Endothelial cell of umbilical vein (primary cell): ENCODE data around the gene TEX264. TPM values are rescaled to one million over a fixed set of nuclear protein-coding genes. Genes with fewer than 3 reads are reported as not detected.

Experiments used
- BruUV-seq: library from RNA; stranded (reverse); fragments of 400-500 nt; replicated peaks from 2 replicates; lab custom pipeline; 2021; lab: Mats Ljungman, UMichigan
- CTCF ChIA-PET: fragments of 300-600, 350-600 bp; sonication (Branson Sonifier 250); formaldehyde crosslinking; loops from one replicate; lab custom pipeline; 2021; ENCODE audit warnings: antibody characterized with exemption, inconsistent platforms; lab: Charles Lee
- POLR2A ChIA-PET: fragments of 300-600, 350-600 bp; sonication (Branson Sonifier 250); formaldehyde crosslinking; loops from one replicate; lab custom pipeline; 2021; ENCODE audit warnings: antibody characterized with exemption, inconsistent platforms; lab: Charles Lee
- DNase-seq: peaks from one replicate; pipeline ENCODE4 v3.0.0-alpha.2; 2011; ENCODE audit warnings: low read depth, low spot score
- FAIRE-seq: peaks from 2 replicates; lab custom pipeline; 2011; peaks lifted over from hg19 to GRCh38; lab: Jason Lieb, UNC
- H2AFZ ChIP-seq: 2 replicates; pipeline ENCODE4 v1.6.0; 2012; ENCODE audit warnings: low read depth, low read length, control low read depth, inconsistent platforms
- H3K27ac ChIP-seq: 2 replicates; pipeline ENCODE4 v1.5.1; 2011; ENCODE audit warnings: low read depth, mild to moderate bottlenecking, control low read depth, low read length, moderate library complexity; ENCODE audit not compliant: insufficient read depth
- H3K27me3 ChIP-seq, 2 experiments: 2 replicates each; pipeline versions ENCODE4 v1.6.0 to v1.6.1; 2011; ENCODE audit warnings: low read length in 2 of 2, mixed read lengths in 1 of 2; ENCODE audit not compliant: control insufficient read depth in 2 of 2, insufficient read depth in 2 of 2
- H3K36me3 ChIP-seq, 2 experiments: 2 replicates in 1 of 2; 3 replicates in 1 of 2; pipeline ENCODE4 v1.5.1; 2011; ENCODE audit warnings: low read length in 2 of 2, mild to moderate bottlenecking in 1 of 2, moderate library complexity in 1 of 2; ENCODE audit not compliant: control insufficient read depth in 2 of 2, insufficient read depth in 2 of 2; ENCODE audit errors: extremely low read depth in 1 of 2
- H3K4me1 ChIP-seq: 3 replicates; pipeline ENCODE4 v1.5.1; 2011; ENCODE audit warnings: mild to moderate bottlenecking, low read length; ENCODE audit not compliant: control insufficient read depth, insufficient read depth; ENCODE audit errors: extremely low read depth
- H3K4me2 ChIP-seq: 2 replicates; pipeline ENCODE4 v1.6.1; 2011; ENCODE audit warnings: low read length, control low read depth, mixed read lengths; ENCODE audit not compliant: insufficient read depth
- H3K4me3 ChIP-seq, 3 experiments: fragments of 200-600 bp in 1 of 3; sonication (generic), shearing (Covaris generic) in 1 of 3; replicated peaks in 1 of 3; 2 replicates each; pipeline ENCODE4 v1.5.1; 2011 to 2016; ENCODE audit warnings: control low read depth in 3 of 3, low read length in 3 of 3, mild to moderate bottlenecking in 2 of 3, inconsistent platforms in 1 of 3, low read depth in 1 of 3, moderate library complexity in 1 of 3; ENCODE audit not compliant: insufficient read depth in 1 of 3
- H3K79me2 ChIP-seq: 2 replicates; pipeline ENCODE4 v1.6.0; 2012; ENCODE audit warnings: low read length, inconsistent platforms; ENCODE audit not compliant: control insufficient read depth, insufficient read depth
- H3K9ac ChIP-seq: replicated peaks from 2 replicates; pipeline ENCODE3; 2011; ENCODE audit warnings: low read length, control low read depth; ENCODE audit not compliant: insufficient read depth; ENCODE audit errors: extremely low read depth
- H3K9me1 ChIP-seq: replicated peaks from 3 replicates; pipeline ENCODE4 v1.6.0; 2011; ENCODE audit warnings: mild to moderate bottlenecking, low read length; ENCODE audit not compliant: control insufficient read depth, insufficient read depth; ENCODE audit errors: extremely low read depth
- H3K9me3 ChIP-seq: replicated peaks from 2 replicates; pipeline ENCODE4 v1.5.1; 2012; ENCODE audit warnings: low read length, inconsistent platforms; ENCODE audit not compliant: control insufficient read depth, insufficient read depth
- H4K20me1 ChIP-seq: replicated peaks from 2 replicates; pipeline ENCODE3; 2011; ENCODE audit warnings: mild to moderate bottlenecking, low read length; ENCODE audit not compliant: control insufficient read depth, insufficient read depth; ENCODE audit errors: extremely low read depth
- CTCF ChIP-seq, 2 donors: IDR thresholded peaks; 1 replicate in 1 of 2; 2 replicates in 1 of 2; pipeline ENCODE4 v1.5.1; 2011; ENCODE audit warnings: low read length in 2 of 2, mild to moderate bottlenecking in 2 of 2, moderate library complexity in 2 of 2, control low read depth in 1 of 2, inconsistent platforms in 1 of 2, low read depth in 1 of 2; ENCODE audit not compliant: insufficient read depth in 1 of 2; ENCODE audit errors: extremely low read depth in 1 of 2
- EZH2 ChIP-seq: IDR thresholded peaks from 2 replicates; pipeline ENCODE4 v1.6.1; 2012; ENCODE audit warnings: borderline replicate concordance, low read depth, mild to moderate bottlenecking, moderate library complexity, low read length, inconsistent platforms; ENCODE audit not compliant: severe bottlenecking
- FOS ChIP-seq: IDR thresholded peaks from 2 replicates; pipeline ENCODE4 v1.6.1; 2011; ENCODE audit warnings: mild to moderate bottlenecking, low read length, moderate library complexity, borderline replicate concordance; ENCODE audit not compliant: insufficient read depth
- GATA2 ChIP-seq: IDR thresholded peaks from 2 replicates; pipeline ENCODE4 v1.7.0; 2011; ENCODE audit warnings: low read depth, mild to moderate bottlenecking, moderate library complexity, mixed read lengths, low read length; ENCODE audit not compliant: insufficient read length, insufficient read depth
- JUN ChIP-seq: IDR thresholded peaks from 2 replicates; pipeline ENCODE4 v1.6.1; 2011; ENCODE audit warnings: borderline replicate concordance, low read depth; ENCODE audit not compliant: insufficient read length, insufficient read depth
- MYC ChIP-seq: IDR thresholded peaks from one replicate; pipeline ENCODE4 v1.6.1; 2011; ENCODE audit warnings: mild to moderate bottlenecking, low read depth, low read length
- POLR2A ChIP-seq: IDR thresholded peaks from 2 replicates; pipeline ENCODE4 v1.6.1; 2012; ENCODE audit warnings: low read depth, mild to moderate bottlenecking, control low read depth, low read length
- POLR2AphosphoS5 ChIP-seq: IDR thresholded peaks from 2 replicates; pipeline ENCODE4 v1.6.1; 2012; ENCODE audit warnings: low read depth, mild to moderate bottlenecking, control low read depth, low read length, moderate library complexity; ENCODE audit not compliant: insufficient read depth
- dilution Hi-C: fragments of 300-500 bp; cut with MboI; formaldehyde crosslinking; loops from one replicate; pipeline ENCODE4 v1.15.0; 2019; ENCODE audit warnings: low sequenced_read_pairs; ENCODE audit not compliant: extremely low pct_ligation_motif_present
- intact Hi-C: fragments of 100-400 bp; cut with micrococcal nuclease; formaldehyde crosslinking; loops from one replicate; pipeline ENCODE4 v1.10.0; 2022
- polyA plus RNA-seq, 4 experiments: library from polyadenylated mRNA; depleted of rRNA in 3 of 4; stranded (reverse) in 3 of 4; unstranded in 1 of 4; fragments of >200 nt; gene quantifications; 2 replicates each; pipeline versions ENCODE4 v1.2.1 to v1.2.3, GENCODE V29; 2011 to 2012; ENCODE audit warnings: missing spikeins in 1 of 4
- total RNA-seq: library from RNA; stranded (reverse); gene quantifications from 2 replicates; pipeline ENCODE4 v1.2.3, GENCODE V29; 2021
- TF ChIP-seq, protein P1 (sequence below): IDR thresholded peaks from 2 replicates; pipeline ENCODE4 v1.6.1; 2011; ENCODE audit not compliant: insufficient read depth, insufficient read length

Gene TEX264
- total and polyA plus RNA-seq, 2 donors (not counting 3 experiments of a cell fraction or from before 2014, with no cell fraction given) = 29.0 to 89.7 TPM

GRCh38 chr3:51721062-51721745 is 50.2 kb downstream of the TEX264 start:
- dilution Hi-C loops (no loop called here), intact Hi-C loops (no loop called here)
- ChIA-PET POLR2A (no interaction called here), CTCF (interaction anchor here (1.2 kb wide), 1 partner anchor 21 kb away, joined by 3 read pairs; no protein-coding TSS in a partner anchor)
- H3K36me3 ChIP-seq = no peaks in the 10 kb centered on the region
- FAIRE-seq (no peak), DNase-seq (no peak)
- BruUV-seq = no TSS peak
- TF ChIP-seq EZH2 = no peak
- TF ChIP-seq GATA2 = no peak
- TF ChIP-seq MYC = no peak
- no peak for TF ChIP-seq POLR2AphosphoS5
- no peak for TF ChIP-seq CTCF (IDR thresholded peaks at IDR 0.05; ENCODE audit: extremely low read depth in 1 of 2, insufficient read depth in 1 of 2, low read depth in 1 of 2, low read length in 2 of 2)
- no peak for TF ChIP-seq FOS
- TF ChIP-seq, protein P1, sequence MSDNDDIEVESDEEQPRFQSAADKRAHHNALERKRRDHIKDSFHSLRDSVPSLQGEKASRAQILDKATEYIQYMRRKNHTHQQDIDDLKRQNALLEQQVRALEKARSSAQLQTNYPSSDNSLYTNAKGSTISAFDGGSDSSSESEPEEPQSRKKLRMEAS = no peak
- no peak for TF ChIP-seq POLR2A
- no peak for TF ChIP-seq JUN
- no peaks in the 10 kb centered on the region for H3K9me3 ChIP-seq
- no peaks in the 10 kb centered on the region for H4K20me1 ChIP-seq
- no peak overlapping the region for H3K4me2 ChIP-seq
- no peaks in the 10 kb centered on the region for H3K9me1 ChIP-seq
- H3K27me3 ChIP-seq = no peaks in the 10 kb centered on the region
- no peak overlapping the region for H3K27ac ChIP-seq
- H3K79me2 ChIP-seq = no peaks in the 10 kb centered on the region
- H2AFZ ChIP-seq = no peak overlapping the region
- H3K4me3 ChIP-seq = no peak overlapping the region
- H3K4me1 ChIP-seq = no peaks in the 10 kb centered on the region
- no peak overlapping the region for H3K9ac ChIP-seq
